HG02973 (cell line): ENCODE data around the gene KIF21B.

Experiments
- ATAC-seq: cut with Tn5 transposase; IDR thresholded peaks from one replicate; pipeline ENCODE4 v1.9.1; 2021; ENCODE audit warnings: moderate library complexity; ENCODE audit not compliant: unreplicated experiment

The KIF21B gene

DNA sequence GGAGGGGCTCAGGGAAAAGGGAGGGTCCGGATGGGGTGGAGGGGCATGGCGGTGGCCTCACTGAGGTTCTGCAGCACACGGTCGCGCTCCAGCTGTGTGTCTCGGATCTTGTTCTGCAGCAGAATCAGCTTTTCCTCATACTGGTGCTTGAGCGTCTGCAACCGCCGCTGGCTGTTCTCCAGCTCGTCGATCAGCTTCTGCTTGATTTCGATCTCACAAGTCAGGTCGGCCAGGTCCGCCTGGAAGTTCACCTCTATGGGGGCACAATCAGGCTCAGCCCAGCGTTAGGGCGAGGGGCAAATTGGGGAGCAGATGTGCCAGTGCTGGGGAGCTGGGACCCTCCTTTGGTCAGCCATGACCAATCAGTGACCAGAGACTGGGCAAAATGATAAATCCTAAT, 25.2 kb downstream of the KIF21B start:
- ATAC-seq, result no peak

DNA sequence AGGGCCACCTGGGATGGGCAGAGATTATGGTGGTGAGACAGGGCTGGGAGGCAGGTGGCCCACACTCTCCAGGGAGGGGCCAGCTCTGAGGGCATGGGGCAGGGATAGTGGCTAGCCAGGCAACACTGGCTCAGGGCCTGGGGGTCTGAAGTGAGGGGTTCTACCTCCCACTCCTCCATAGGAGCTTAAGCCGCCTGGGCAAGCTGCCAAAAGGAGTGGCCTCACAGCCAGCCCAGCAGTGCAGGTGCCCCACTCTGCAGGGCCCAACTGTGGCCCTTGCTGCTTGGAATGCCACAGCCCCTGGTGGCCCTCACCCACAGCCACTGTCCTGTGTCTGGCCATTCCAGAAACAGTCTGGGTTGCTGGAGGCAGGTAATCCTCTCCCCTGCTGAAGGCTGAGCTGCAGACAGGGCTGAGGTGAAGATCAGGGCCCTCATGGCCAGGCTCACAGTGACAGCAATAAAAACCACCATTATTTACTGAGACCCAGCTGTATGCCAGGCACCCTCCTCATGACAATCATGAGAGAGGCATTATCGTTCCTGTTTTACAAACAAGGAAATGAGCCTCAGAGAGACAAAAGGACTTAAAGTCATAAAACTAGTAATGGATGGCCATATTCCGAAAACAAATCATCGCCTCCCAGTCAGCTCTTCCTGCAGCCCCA, 31.0 kb downstream of the KIF21B start:
- ATAC-seq, result no peak

DNA sequence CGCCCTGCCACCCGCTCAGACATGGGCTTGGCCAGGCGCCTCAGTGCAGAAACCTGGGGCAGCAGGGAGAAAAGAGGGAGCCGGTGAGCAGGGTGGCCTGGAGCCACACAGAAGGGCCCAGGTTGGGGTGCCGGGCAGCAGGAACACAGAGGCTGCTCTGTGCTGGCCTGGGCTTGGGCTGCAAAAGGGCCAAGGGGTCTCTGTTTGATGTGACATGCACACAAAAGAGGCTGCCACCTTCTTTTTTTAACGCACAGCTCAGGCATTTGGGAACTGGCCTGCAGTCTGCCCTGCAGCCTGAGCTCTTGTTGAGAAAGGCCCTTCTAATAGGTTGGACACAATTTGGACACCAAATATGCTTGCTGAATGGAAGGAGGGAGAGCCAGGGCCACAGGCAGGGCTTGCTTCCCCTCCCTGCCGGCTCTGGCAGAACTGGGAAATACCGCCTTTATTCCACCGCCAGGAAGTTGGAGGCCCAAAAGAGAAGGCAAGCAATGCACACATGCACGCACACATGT, 32.4 kb downstream of the KIF21B start:
- no peak for ATAC-seq

DNA sequence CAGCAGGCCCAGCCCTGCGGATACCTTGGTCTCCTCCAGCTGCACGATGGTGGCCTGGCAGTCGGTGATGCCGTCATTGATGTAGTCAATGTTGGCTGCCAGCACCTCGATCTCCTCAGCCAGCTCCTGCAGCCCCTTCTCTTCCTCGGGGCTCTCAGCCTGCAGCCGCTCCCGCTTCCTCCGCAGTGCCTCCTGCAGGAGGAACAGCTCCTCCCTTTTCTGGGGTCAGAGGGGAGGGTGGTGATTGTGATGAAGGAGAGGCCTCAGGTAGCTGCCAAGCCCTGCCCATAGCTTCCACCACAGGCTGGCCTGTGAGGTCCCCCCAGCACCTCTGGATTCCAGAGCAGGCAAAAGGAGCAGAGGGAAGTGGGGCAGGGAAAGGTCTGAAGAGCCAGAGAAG, 33.4 kb downstream of the KIF21B start:
- no peak for ATAC-seq

DNA sequence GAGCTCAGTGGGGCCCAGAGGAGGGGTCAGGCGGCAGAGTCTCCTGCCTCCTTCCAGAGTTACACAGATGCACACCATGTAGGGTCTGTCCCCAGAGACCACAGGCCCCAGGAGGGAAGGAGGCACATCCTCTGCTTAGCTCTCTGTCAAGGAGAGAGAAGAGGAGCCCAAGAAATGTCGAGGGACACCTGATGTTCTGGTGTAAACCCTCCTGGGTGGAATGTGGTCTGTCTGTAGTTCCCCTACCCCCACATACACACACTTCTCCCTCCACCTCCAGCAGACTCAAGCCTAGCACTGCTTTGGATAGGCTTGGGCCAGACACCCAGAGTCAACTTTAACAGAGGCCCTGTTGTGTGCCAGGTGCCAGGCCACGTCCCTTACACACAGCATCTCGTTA, 34.2 kb downstream of the KIF21B start:
- ATAC-seq, result no peak

DNA sequence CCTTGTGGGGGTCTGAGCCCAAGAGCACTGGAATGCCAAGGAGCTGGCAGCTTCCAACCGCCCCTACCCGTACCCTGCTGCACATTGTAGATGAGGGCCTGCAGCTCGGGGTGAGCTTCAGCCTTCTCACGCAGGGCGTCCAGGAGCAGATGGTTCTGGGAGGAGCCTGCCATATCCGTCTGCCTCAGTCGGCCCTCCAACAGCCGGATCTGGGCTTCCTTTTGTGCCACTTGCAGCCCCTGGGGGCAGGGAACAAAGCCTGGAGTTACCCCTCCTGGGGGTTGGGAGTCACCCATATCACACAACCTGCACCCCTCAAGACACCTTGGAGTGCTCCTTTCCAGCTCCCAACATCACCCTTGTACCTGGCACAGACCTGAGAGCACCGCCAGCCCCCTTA, 34.8 kb downstream of the KIF21B start:
- ATAC-seq, result no peak

DNA sequence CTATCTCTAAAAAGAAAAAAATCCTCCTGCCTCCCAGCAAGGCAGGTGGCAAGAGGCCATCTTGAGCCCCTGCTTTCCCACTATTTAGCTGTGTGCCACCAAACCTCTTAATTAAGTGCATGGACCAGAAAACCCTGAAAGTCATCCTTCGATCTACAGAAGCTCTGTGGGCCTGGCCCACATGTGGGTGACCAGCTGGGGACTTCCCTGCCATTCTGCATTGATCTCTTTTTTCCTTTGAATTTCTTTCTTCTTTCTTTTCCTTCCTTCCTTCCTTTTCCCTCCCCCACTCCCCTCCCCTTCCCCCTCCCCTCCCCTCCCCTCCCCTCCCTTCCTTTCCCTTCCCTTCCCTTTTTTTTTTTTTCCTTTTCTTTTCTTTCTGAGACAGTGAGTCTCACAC, 38.0 kb downstream of the KIF21B start:
- ATAC-seq, result no peak

DNA sequence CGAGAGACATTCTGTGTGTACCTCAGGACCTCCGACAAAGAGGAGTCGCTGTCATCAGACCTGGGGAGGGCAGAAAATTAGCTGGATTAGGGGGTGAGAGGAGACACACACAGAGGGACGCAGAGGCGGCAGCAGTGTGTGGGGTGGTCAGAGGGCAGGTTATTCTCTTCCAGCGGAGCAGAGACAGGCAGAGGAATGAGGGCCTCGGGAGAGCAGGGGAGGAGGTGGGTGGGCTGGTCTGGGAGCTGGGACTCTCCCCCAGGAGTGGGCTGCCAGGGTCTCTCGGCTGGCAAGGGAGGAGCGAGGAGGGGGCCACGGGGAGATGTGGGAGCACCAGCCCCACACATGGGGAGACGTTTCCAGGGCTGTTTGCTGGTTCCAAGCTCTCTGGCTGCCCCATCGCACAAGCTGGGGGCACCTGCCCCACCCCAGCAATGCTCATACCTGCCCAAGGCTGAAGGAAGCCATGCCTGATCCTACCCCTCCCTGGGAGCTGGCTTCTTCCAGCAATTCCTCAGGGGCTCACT, 40.4 kb downstream of the KIF21B start:
- ATAC-seq, result no peak

DNA sequence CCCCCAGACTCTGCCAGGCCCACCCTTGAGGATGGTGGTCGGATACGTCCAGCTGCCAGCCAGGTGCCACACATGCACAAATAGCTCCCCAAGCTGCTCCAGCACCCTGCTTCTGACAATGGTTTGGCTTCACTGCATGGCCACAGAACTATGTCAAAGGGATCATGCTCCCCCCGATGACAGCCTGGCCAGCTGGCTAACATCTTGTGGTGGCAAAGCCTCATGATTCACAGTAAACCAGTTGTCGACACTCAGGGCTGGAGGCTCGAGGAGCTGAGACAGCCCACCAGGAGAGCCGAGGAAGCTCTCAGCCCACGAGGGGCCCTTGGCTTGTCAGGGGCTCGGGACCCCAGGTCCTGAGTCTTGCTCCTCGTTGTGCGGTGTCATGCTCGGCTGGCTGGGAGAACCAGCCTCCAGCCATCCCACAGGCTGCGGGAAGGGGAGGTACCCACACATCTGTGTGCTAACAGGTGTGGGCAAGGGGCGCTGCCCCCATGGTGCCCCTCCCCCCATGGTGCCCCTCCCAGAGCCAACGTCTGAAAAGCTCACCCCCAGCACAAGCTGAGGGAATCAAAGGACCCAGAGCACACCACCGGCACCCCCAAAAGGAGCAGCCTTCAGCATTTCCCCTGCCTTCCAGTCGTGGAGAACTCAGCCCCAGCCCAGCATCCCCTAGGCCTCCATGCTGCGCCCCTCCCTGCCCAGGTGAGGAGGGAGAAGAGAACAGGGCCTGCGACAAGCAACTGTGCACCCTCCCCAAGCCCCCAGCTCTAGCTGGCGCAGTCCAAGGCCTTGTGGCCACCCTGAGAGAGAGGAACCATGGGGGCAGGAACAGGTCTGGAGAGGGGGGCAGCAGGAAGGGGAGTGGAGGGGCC, 41.2 kb downstream of the KIF21B start:
- no peak for ATAC-seq

DNA sequence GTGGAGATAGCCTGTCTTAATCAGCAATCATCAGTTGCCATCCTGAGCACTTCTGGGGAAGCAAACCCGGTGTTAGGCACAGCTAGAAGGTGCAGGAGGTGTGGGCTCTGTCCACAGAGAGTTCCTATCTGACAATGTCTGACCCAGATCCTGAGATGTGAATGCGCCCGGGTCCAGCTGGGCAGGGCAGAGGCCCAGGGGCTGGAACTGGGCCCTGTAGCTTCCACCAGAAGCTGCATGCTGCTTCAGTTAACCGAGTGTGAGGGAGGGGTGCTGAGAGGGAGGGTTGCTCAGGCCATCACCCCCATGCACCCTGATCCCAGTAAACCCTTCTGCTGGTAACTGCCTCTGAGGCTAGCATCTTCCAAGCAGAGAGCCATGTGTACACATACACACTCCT, 42.2 kb downstream of the KIF21B start:
- no peak for ATAC-seq

DNA sequence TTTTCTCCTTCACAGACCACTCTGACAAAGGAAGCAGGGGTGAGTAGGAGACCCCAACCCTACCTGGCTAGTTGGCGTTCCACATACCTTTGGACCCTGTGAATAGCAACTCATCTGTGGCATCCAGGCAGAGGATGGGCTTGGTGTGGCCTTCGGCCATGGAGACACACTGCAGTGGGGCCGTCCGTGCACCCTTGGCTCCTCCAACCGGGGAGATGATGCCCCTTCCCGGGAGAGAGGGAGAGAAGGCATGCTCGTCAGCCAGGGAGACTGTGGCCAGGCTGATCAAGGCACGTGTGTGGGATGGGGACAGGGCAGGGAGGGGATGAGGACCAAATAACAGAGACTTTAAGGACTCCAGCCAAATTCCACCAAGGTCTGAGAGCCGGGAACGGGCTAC, 42.6 kb downstream of the KIF21B start:
- no peak for ATAC-seq

DNA sequence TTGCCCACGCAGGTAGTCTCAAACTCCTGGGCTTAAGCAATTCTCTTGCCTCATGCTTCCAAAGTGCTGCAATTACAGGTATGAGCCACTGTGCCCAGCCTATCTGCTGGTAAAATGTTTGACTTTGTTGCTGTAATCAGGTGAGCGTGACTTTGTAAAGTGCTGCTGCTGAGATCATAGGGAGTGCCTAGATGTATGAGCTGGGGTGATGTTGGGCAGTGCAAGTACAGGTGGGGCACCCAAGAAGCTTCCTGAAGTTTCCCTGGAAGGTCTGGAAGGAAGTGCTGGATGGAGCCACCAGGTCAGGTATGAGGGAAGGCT, 43.1 kb downstream of the KIF21B start:
- no peak for ATAC-seq

DNA sequence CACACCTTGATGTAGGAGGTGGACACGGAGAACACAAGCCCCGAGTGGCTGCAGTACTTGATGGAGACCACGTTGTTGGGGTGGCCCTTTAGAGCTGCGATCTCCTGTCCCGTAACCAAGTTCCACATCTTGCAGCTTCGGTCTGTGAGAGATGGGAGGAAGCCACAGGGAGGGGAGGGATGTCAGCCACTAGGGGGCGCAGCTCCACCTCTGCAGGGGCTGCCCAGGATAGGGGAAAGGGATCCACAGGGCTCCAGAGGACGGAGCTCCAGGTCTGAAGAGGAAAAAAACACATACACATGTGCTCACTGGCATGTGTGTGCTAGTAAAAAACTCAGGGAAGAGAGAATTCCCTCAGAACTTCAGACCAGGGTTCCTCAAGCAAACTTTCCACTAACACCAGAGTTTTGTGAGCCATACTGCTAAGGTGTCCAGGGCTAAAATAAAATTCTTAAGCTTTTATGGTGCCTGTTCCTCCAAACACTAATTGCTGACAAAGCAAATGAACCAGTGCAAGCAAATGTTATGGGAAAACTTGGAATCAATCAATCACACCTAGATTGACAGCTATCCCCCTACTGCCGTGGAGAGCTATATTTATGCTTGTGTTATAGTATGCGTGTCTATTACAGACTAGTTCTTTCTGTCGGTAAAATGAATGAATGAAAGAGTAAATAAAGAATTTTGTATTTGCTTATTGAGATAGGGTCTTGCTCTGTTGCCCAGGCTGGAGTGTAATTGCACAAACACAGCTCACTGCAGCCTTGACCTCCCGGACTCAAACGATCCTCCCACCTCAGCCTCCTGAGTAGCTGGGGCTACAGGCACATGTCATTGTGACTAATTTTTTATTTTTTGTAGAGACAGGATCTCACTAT, 43.7 kb downstream of the KIF21B start:
- ATAC-seq, result no peak

DNA sequence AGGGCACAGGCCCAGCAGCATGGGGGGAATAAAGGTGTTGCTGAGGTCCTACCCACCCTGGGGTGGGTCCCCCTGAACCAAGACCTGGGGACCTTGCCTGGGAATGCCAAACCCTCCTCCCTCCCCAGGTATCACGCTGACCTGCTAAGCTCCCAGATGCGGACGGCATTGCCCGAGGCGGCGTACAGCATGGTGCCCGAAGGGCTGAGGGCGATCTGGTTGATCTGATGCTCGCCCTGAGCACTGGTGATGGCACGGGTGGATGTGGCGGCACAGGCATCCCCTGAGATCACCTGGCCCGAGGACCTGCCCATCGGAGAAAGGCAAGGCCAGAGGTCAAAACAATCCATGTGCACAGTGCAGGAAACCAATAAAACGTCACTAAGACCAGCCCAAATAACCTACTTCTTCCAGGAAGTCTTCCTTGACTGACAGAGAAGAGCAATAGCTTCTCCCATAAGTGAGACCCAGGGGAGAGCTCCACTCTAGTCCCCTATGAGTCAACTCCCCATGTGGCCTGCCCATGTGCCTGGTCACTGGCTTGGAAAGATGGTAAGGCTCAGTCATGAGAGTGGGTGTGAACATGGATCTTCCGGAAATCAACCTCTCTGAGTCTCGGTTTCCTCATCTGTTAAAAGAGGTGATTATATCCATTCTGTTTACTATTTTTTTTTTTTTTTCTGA, 46.3 kb downstream of the KIF21B start:
- ATAC-seq, result no peak

DNA sequence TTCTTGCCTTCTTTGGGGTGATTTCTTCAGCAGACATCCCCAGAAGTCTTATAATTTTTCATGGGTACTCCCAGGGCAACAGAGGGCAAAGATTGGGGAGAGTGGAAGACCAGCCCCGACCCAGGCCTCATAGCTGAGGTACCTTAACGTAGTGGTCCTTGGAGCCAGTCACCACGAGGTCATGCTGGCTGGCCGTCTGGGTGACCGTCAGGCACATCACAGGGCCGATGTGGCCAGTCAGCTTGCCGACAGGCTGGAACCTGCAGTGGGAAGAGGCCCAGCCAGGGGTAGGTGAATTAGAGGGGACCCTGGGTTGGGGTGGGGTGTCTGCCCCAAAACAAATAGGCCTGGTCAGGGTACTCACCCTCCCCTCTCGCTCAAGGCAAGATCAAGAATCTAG, 46.9 kb downstream of the KIF21B start:
- ATAC-seq, result no peak

DNA sequence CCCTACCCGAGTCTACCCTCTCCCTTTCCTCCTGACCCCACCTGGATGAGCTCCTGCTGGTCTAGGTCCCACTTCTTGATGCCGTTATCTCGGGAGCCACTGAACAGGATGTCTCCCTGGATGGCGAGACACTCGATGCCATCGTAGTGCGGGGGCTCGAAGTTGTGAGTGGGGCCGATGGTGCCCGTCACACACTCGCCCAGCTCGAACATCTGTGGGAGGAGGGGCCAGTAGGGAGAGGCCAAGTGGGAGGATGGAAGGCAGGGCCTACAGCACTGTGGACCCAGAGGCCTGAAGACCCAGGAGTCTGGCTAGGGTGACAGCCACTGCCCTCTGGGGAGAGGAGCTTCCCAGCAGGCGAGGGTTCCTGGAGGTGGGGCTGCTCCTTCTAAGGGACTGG, 48.1 kb downstream of the KIF21B start:
- ATAC-seq, result no peak

DNA sequence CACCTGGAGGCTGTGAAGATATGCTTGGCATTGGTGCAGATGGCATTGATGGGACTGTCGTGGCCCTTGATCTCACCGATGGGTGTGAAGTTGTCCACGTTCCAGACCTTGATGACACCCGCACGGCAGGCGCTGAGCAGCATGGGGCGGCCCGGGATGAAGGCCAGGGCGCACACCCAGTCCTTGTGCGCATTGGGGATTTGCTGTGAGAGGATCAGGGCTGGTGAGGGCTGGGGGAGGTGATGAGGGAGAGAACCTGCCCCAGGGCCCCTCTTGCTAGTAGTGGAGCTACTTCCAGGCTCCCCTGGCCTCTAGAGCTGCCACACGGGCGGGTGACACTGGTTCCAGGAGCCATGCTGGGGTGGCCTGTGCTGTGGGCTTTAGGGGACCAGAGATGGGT, 48.8 kb downstream of the KIF21B start:
- ATAC-seq, result no peak

DNA sequence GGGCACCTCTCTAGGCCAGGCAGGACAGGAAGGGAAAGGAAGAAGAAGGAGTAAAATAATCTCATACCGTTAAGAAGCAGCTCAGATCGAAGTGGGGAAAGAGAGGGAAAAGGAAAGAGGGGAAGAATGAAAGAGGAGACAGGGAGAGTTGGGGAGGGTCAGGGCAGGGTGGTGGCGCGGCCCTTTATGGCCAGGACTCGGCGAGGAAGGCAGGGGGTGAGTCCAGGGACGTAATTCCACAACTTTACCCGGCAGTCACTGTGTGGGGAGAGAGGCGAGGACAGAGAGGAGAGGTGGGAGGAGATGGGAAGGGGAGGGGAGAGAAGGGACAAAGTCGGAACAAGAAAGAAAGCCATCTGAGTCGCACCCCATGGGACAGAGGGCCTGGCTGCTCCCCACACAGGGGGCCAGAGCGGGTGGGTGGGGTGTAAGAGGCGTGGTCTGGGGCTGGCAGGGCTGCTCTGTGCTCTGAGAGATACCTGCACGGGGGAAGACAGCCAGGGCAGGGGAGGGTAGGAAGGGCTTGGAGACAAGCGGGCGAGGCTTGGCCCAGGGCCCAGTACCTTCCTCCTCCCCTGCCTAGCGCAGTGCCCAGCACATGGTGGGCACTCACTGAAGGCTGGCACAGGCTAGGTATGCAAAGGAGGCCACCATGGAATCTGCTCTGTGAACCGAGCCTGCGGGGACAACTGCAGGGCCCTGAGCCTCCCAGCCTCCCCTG, 49.4 kb downstream of the KIF21B start:
- no peak for ATAC-seq

DNA sequence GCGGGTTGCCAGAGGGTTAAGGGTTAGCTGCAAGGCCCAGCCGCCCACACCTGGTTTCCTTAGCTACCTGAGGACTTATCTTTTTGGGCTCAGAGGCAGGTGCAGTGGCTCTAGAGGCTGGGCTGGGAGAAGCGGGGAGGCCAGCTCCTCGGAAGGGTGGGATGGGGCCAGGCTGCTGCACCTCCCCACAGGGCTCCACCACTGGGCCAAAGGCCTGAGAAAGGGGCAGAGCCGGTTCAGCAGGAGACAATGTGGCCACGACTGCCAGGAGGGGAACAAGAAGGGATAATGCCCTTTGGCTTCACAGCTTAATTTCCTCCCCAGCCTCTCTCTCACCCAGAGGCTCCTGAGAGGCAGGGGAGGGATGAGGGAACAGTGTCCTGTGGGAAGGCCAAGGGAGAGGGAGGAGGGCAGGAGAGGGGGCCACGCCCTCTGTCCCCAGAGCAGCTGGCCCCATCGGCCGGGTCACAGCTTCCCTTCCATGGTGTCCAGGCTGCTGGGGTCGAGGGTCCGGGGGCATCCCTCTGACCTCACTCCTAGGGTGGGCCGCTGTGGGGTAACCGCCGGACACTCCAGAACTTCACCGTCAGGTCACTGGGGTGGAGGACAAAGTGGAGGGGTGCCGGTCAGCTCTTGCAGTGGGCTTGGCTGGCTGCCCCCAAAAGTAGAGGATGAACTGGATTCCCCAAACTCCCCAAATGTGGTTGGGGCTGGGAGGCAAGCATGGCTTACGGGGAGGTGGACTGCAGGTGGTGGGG, 50.4 kb downstream of the KIF21B start:
- ATAC-seq, result no peak
